Measurements from ENCODE around the gene THBS4. TPM values are rescaled to one million over a fixed set of nuclear protein-coding genes. Genes with fewer than 3 reads are reported as not detected.

The THBS4 gene
- total and polyA plus RNA-seq, 5 donors from 2014 or later = not detected

DNA sequence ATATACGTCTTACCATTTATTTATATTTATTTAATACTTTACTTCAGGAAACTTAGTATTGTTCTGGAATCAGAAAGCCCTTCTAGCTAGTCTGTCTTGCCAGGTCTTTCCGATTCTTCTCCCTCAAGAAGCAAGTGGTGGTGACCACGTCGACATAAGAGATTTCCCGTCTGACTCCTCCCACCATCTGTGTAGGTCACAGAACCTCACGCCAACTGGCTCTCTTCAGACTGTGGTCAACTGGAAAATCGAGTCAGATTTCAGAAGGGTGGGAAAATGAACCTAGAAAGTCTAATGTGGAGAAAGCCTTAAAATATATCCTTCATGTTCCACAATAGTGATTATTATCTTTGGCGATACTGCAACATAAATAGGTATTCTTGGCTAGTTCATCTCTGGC is 17.3 kb downstream of the THBS4 start:
- H3K36me3 Mint-ChIP-seq = no peaks in the 10 kb centered on the region
- no peaks in the 10 kb centered on the region for H3K36me3 ChIP-seq (ENCODE audit: control insufficient read depth, insufficient read depth, low read length)
- no peak overlapping the region for H3K4me3 ChIP-seq (ENCODE audit: low read depth, low read length)
- no peak for DNase-seq
- peaks cover 36% of the 10 kb centered on the region for H3K27me3 Mint-ChIP-seq
- H3K27ac ChIP-seq (ENCODE audit: insufficient read depth, low read length, poor library complexity, severe bottlenecking) = no peak overlapping the region
- H3K4me3 Mint-ChIP-seq = no peak overlapping the region
- no peaks in the 10 kb centered on the region for H3K9me3 ChIP-seq (ENCODE audit: control insufficient read depth in 2 of 2, low read length in 2 of 2)
- peaks cover 0 to 4% (median 0%) of the 10 kb centered on the region in 7 donors for H3K9me3 Mint-ChIP-seq
- peaks cover 3% of the 10 kb centered on the region for H3K27me3 ChIP-seq (ENCODE audit: control insufficient read depth, insufficient read depth, low read length)
- no peaks in the 10 kb centered on the region for H3K4me1 ChIP-seq (ENCODE audit: control insufficient read depth, insufficient read depth, low read length, poor library complexity, severe bottlenecking)
- ATAC-seq (ENCODE audit: low read depth in 2 of 2) = no peak
- H3K4me1 Mint-ChIP-seq = no peaks in the 10 kb centered on the region
- H3K27ac Mint-ChIP-seq = no peak overlapping the region

DNA sequence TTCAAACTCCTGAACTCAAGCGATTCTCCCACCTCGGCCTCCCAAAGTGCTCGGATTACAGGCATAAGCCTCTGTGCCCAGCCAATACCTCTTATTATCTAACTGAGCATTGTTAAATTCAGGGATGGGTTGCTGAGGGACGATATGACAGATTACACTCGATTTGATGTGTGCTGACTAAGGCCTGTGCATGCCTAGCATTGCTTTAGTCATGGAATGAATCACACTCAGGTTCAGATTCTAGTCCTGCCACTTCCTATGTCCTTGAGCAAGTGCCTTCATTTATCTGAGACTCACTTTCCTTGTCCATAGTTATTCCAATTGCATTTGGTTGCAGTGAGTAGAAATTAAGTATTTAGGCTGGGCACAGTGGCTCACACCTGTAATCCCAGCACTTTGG is 19.5 kb downstream of the THBS4 start:
- no peaks in the 10 kb centered on the region for H3K9me3 ChIP-seq (ENCODE audit: control insufficient read depth in 2 of 2, low read length in 2 of 2)
- no peak for ATAC-seq (ENCODE audit: low read depth in 2 of 2)
- no peak overlapping the region for H3K27ac ChIP-seq (ENCODE audit: insufficient read depth, low read length, poor library complexity, severe bottlenecking)
- no peak for DNase-seq
- H3K4me3 ChIP-seq (ENCODE audit: low read depth, low read length) = no peak overlapping the region
- no peaks in the 10 kb centered on the region for H3K36me3 ChIP-seq (ENCODE audit: control insufficient read depth, insufficient read depth, low read length)
- Mint-ChIP-seq H3K36me3 (no peaks in the 10 kb centered on the region), H3K27me3 (peaks cover 29% of the 10 kb centered on the region), H3K9me3 (peaks cover 0 to 2% (median 0%) of the 10 kb centered on the region in 7 donors), H3K4me3 (no peak overlapping the region), H3K27ac (no peak overlapping the region), H3K4me1 (no peaks in the 10 kb centered on the region)
- H3K27me3 ChIP-seq (ENCODE audit: control insufficient read depth, insufficient read depth, low read length) = no peaks in the 10 kb centered on the region
- H3K4me1 ChIP-seq (ENCODE audit: control insufficient read depth, insufficient read depth, low read length, poor library complexity, severe bottlenecking) = no peaks in the 10 kb centered on the region

DNA sequence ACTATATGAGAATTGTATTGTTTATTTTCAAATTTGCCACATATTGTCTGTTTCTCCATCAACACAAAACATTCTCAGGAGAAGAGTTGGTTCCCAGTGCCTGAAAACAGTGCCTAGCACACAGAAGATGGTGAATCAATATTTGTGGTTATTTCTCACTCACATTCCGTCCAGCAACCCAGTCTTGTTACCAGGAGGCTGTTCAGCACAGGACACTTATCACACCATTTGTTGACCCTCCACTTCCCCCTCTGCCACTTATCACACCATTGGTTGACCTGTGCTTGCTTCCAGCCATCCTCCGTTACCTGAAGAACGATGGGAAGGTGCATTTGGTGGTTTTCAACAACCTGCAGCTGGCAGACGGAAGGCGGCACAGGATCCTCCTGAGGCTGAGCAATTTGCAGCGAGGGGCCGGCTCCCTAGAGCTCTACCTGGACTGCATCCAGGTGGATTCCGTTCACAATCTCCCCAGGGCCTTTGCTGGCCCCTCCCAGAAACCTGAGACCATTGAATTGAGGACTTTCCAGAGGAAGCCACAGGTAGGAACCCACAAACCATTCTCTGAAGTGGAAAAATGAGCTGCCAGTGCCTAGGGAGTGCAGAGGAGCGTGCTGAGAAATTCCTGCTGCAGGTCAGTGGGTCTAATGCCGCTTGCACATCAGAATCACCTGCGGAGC is 20.5 kb downstream of the THBS4 start:
- Mint-ChIP-seq H3K27me3 (peaks cover 20% of the 10 kb centered on the region), H3K27ac (no peak overlapping the region), H3K4me3 (no peak overlapping the region), H3K4me1 (no peaks in the 10 kb centered on the region), H3K36me3 (no peaks in the 10 kb centered on the region), H3K9me3 (peaks cover 0 to 1% (median 0%) of the 10 kb centered on the region in 7 donors)
- H3K27me3 ChIP-seq (ENCODE audit: control insufficient read depth, insufficient read depth, low read length) = no peaks in the 10 kb centered on the region
- no peaks in the 10 kb centered on the region for H3K9me3 ChIP-seq (ENCODE audit: control insufficient read depth in 2 of 2, low read length in 2 of 2)
- no peak for DNase-seq
- no peaks in the 10 kb centered on the region for H3K36me3 ChIP-seq (ENCODE audit: control insufficient read depth, insufficient read depth, low read length)
- H3K4me1 ChIP-seq (ENCODE audit: control insufficient read depth, insufficient read depth, low read length, poor library complexity, severe bottlenecking) = no peaks in the 10 kb centered on the region
- H3K4me3 ChIP-seq (ENCODE audit: low read depth, low read length) = no peak overlapping the region
- ATAC-seq (ENCODE audit: low read depth in 2 of 2) = no peak
- no peak overlapping the region for H3K27ac ChIP-seq (ENCODE audit: insufficient read depth, low read length, poor library complexity, severe bottlenecking)

DNA sequence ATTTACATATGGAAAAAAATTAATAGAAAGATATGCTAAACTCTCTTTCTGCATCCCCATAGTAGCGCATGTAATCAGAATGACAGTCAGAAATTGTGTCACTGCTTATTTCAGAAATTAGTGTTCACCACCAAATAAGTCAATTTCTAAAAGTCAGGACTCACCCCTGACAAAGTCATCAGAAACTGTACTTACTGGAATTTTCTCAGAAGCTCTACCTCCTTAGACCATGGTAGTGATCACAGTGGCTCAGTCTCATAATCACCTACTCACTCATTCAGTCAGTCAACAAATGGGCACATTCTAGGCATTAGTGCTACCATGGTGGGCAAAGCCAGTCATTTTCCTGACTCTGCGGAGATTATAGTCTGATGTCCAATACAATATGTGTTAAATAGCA is 22.0 kb downstream of the THBS4 start:
- H3K36me3 Mint-ChIP-seq = no peaks in the 10 kb centered on the region
- no peak for ATAC-seq (ENCODE audit: low read depth in 2 of 2)
- H3K27me3 Mint-ChIP-seq = peaks cover 14% of the 10 kb centered on the region

DNA sequence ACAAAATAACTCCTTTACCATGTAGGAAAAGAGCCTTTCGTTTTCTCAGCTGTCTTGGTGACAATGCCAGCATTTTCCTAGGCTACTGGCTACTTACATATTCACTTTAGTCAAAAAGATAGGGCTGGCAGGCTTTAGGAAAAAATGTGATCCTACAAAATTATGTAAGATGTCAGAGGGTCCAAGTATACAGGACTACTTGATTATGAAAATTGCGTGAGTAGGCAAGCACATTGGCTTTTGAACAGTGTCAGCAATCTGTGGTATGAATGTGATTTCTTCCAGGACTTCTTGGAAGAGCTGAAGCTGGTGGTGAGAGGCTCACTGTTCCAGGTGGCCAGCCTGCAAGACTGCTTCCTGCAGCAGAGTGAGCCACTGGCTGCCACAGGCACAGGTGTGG is 22.8 kb downstream of the THBS4 start:
- no peak overlapping the region for H3K4me3 Mint-ChIP-seq
- Histone ChIP-seq H3K9me3 (ENCODE audit: control insufficient read depth in 2 of 2, low read length in 2 of 2) (no peaks in the 10 kb centered on the region), H3K27ac (ENCODE audit: insufficient read depth, low read length, poor library complexity, severe bottlenecking) (no peak overlapping the region), H3K27me3 (ENCODE audit: control insufficient read depth, insufficient read depth, low read length) (no peaks in the 10 kb centered on the region), H3K36me3 (ENCODE audit: control insufficient read depth, insufficient read depth, low read length) (no peaks in the 10 kb centered on the region), H3K4me1 (ENCODE audit: control insufficient read depth, insufficient read depth, low read length, poor library complexity, severe bottlenecking) (no peaks in the 10 kb centered on the region), H3K4me3 (ENCODE audit: low read depth, low read length) (no peak overlapping the region)
- no peak overlapping the region for H3K27ac Mint-ChIP-seq
- ATAC-seq (ENCODE audit: low read depth in 2 of 2) (no peak), DNase-seq (no peak)
- peaks cover 14% of the 10 kb centered on the region for H3K27me3 Mint-ChIP-seq
- H3K36me3 Mint-ChIP-seq = no peaks in the 10 kb centered on the region
- peaks cover 0 to 2% (median 0%) of the 10 kb centered on the region in 7 donors for H3K9me3 Mint-ChIP-seq
- peaks cover 0 to 3% (median 0%) of the 10 kb centered on the region in 4 donors for H3K4me1 Mint-ChIP-seq

More for the DNA sequence above, 22.0 kb downstream of the THBS4 start:
- H3K27ac Mint-ChIP-seq = no peak overlapping the region
- H3K27ac ChIP-seq (ENCODE audit: insufficient read depth, low read length, poor library complexity, severe bottlenecking) = no peak overlapping the region
- H3K36me3 ChIP-seq (ENCODE audit: control insufficient read depth, insufficient read depth, low read length) = no peaks in the 10 kb centered on the region
- peaks cover 0 to 2% (median 0%) of the 10 kb centered on the region in 7 donors for H3K9me3 Mint-ChIP-seq
- H3K4me1 Mint-ChIP-seq = peaks cover 0 to 3% (median 0%) of the 10 kb centered on the region in 4 donors
- no peaks in the 10 kb centered on the region for H3K27me3 ChIP-seq (ENCODE audit: control insufficient read depth, insufficient read depth, low read length)
- DNase-seq = no peak
- no peaks in the 10 kb centered on the region for H3K4me1 ChIP-seq (ENCODE audit: control insufficient read depth, insufficient read depth, low read length, poor library complexity, severe bottlenecking)
- no peaks in the 10 kb centered on the region for H3K9me3 ChIP-seq (ENCODE audit: control insufficient read depth in 2 of 2, low read length in 2 of 2)
- H3K4me3 ChIP-seq (ENCODE audit: low read depth, low read length) = no peak overlapping the region
- no peak overlapping the region for H3K4me3 Mint-ChIP-seq

DNA sequence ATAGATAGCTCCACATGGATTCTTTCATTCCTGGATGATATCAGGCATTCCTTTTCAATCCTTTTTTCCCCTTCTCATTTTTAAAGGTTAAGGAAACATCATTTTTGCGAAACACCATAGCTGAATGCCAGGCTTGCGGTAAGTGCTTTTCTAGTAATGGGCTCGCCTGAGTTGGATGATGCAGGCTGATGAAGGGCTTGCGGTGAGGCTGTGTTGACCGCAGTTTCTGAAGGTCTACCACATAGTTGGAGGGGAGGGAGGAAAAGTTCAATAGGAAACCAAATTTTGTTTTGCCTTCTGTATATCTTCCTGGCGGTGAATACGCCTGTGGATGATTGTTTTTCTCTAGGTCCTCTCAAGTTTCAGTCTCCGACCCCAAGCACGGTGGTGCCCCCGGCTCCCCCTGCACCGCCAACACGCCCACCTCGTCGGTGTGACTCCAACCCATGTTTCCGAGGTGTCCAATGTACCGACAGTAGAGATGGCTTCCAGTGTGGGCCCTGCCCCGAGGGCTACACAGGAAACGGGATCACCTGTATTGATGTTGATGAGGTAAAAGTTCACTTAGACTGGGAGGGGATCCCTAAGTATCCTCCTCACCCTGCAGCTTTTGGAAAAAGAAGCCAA is 24.3 kb downstream of the THBS4 start:
- H3K4me3 ChIP-seq (ENCODE audit: low read depth, low read length) = no peak overlapping the region
- H3K9me3 ChIP-seq (ENCODE audit: control insufficient read depth in 2 of 2, low read length in 2 of 2) = no peaks in the 10 kb centered on the region
- DNase-seq (no peak), ATAC-seq (ENCODE audit: low read depth in 2 of 2) (no peak)
- peaks cover 18% of the 10 kb centered on the region for H3K27me3 Mint-ChIP-seq
- peaks cover 0 to 3% (median 0%) of the 10 kb centered on the region in 4 donors for H3K4me1 Mint-ChIP-seq
- no peak overlapping the region for H3K4me3 Mint-ChIP-seq
- H3K9me3 Mint-ChIP-seq = peaks cover 0 to 2% (median 0%) of the 10 kb centered on the region in 7 donors
- peaks cover 7% of the 10 kb centered on the region for H3K36me3 Mint-ChIP-seq
- H3K4me1 ChIP-seq (ENCODE audit: control insufficient read depth, insufficient read depth, low read length, poor library complexity, severe bottlenecking) = no peaks in the 10 kb centered on the region
- H3K27me3 ChIP-seq (ENCODE audit: control insufficient read depth, insufficient read depth, low read length) = no peaks in the 10 kb centered on the region
- no peaks in the 10 kb centered on the region for H3K36me3 ChIP-seq (ENCODE audit: control insufficient read depth, insufficient read depth, low read length)
- H3K27ac Mint-ChIP-seq = no peak overlapping the region
- no peak overlapping the region for H3K27ac ChIP-seq (ENCODE audit: insufficient read depth, low read length, poor library complexity, severe bottlenecking)

DNA sequence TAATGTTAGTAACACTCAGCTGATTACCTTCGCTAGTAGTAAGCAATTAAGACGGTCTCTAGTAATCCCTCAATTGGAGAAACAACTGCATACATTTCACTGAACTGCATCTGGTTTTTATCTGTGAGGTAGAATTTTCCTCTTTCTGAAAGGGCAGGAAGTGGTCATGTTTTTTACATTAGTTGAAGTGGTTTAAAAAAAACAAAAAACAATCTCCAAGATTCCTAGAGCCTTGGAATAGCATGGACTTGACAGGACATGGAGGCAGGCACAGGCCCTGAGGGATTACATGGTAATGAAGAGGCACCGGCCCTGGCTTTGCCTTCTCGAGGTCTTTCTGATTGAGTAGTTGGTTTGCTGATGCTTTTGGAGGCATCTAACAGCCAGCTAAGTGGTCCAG is 25.8 kb downstream of the THBS4 start:
- no peak for DNase-seq
- Histone ChIP-seq H3K4me1 (ENCODE audit: control insufficient read depth, insufficient read depth, low read length, poor library complexity, severe bottlenecking) (no peaks in the 10 kb centered on the region), H3K27ac (ENCODE audit: insufficient read depth, low read length, poor library complexity, severe bottlenecking) (no peak overlapping the region), H3K36me3 (ENCODE audit: control insufficient read depth, insufficient read depth, low read length) (no peaks in the 10 kb centered on the region), H3K9me3 (ENCODE audit: control insufficient read depth in 2 of 2, low read length in 2 of 2) (no peaks in the 10 kb centered on the region), H3K4me3 (ENCODE audit: low read depth, low read length) (no peak overlapping the region), H3K27me3 (ENCODE audit: control insufficient read depth, insufficient read depth, low read length) (no peaks in the 10 kb centered on the region)
- Mint-ChIP-seq H3K4me1 (peaks cover 0 to 3% (median 0%) of the 10 kb centered on the region in 4 donors), H3K36me3 (peaks cover 11% of the 10 kb centered on the region), H3K27me3 (peaks cover 12% of the 10 kb centered on the region), H3K9me3 (peaks cover 0 to 2% (median 0%) of the 10 kb centered on the region in 7 donors), H3K27ac (no peak overlapping the region), H3K4me3 (no peak overlapping the region)
- ATAC-seq (ENCODE audit: low read depth in 2 of 2) = no peak

DNA sequence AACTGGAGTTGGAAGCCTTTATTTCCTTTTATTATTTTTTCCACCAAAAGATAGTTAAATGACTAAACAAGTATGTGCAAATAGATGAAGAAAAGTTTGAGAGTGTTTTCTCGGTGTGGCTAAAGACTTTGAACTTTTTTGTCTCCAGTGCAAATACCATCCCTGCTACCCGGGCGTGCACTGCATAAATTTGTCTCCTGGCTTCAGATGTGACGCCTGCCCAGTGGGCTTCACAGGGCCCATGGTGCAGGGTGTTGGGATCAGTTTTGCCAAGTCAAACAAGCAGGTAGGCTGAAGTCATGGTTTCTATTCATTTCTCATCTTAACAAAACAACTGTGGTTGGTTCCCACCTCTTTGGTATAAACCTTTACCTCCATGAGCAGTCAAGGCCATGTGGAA is 26.4 kb downstream of the THBS4 start:
- H3K27me3 ChIP-seq (ENCODE audit: control insufficient read depth, insufficient read depth, low read length) = no peaks in the 10 kb centered on the region
- DNase-seq (no peak), ATAC-seq (ENCODE audit: low read depth in 2 of 2) (no peak)
- peaks cover 0 to 2% (median 0%) of the 10 kb centered on the region in 7 donors for H3K9me3 Mint-ChIP-seq
- peaks cover 9% of the 10 kb centered on the region for H3K27me3 Mint-ChIP-seq
- no peaks in the 10 kb centered on the region for H3K36me3 ChIP-seq (ENCODE audit: control insufficient read depth, insufficient read depth, low read length)
- H3K27ac ChIP-seq (ENCODE audit: insufficient read depth, low read length, poor library complexity, severe bottlenecking) = no peak overlapping the region
- no peak overlapping the region for H3K4me3 ChIP-seq (ENCODE audit: low read depth, low read length)
- H3K9me3 ChIP-seq (ENCODE audit: control insufficient read depth in 2 of 2, low read length in 2 of 2) = no peaks in the 10 kb centered on the region
- no peak overlapping the region for H3K27ac Mint-ChIP-seq
- H3K4me1 ChIP-seq (ENCODE audit: control insufficient read depth, insufficient read depth, low read length, poor library complexity, severe bottlenecking) = no peaks in the 10 kb centered on the region
- H3K36me3 Mint-ChIP-seq = peaks cover 11% of the 10 kb centered on the region
- H3K4me1 Mint-ChIP-seq = peaks cover 0 to 3% (median 0%) of the 10 kb centered on the region in 4 donors
- no peak overlapping the region for H3K4me3 Mint-ChIP-seq

All from CD4-positive, CD25-positive, alpha-beta regulatory T cell (primary cell).